ENCODE measurements around the gene KIF5A.
"Not testable (repeated sequence)": the region's sequence is repeated elsewhere in the genome, so short reads cannot be mapped to it uniquely, and the experiment has no call there.

The KIF5A gene

DNA sequence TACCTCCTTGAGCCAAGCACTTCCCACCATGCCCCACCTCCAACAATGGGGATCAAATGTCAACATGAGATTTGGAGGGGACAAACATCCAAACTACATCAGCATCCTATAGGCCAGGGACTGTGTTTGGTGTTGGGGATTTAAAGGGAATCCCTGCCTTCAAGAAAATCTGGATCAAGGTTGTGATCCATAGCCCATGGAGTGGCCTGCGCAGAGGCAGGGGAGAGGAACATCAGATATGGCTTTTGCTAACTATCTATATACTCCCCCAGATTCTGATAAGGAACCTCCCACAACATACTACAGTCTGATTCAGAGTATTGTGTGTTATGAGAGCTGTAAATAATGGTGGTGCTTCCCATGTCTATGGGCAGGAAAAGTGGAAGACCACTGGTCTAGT is 5.1 kb downstream of the KIF5A start:
- no peak for DNase-seq (ENCODE audit: low read depth in 3 of 3)

DNA sequence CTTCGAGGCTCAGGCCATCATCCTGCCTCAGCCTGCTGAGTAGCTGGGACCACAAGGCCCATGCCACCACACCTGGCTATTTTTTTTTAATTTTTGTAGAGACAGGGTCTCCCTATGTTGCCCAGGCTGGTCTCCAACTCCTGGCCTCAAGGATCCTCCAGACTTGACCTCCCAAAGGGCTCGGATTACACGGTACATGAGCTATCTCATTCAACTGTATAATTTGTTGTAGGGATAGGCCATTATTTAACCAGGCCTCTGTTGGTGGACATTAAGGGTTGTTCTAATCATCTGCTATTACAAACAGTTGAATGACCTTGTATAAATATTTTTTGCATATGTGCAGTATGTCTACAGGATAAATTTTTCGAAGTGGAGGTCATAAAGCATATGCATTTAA is 9.0 kb downstream of the KIF5A start:
- DNase-seq (ENCODE audit: low read depth in 3 of 3), result no peak

DNA sequence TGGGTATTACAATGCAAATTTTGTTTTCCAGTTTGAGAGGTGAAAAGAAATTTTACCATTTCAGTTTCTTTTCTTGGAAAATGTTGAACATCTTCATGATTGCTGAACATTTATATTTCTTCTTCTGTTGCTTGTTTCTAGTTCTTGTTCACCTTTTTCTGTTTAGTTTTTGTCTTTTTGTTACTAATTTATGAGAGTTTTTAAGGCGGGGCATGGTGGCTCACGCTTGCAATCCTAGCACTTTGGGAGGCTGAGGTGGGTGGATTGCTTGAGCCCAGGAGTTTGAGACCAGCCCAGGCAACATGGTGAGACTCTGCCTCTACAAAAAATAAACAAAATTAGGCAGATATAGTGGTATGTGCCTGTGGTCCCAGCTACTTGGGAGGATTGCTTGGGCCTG is 10.7 kb downstream of the KIF5A start:
- no peak for DNase-seq (ENCODE audit: low read depth in 3 of 3)

DNA sequence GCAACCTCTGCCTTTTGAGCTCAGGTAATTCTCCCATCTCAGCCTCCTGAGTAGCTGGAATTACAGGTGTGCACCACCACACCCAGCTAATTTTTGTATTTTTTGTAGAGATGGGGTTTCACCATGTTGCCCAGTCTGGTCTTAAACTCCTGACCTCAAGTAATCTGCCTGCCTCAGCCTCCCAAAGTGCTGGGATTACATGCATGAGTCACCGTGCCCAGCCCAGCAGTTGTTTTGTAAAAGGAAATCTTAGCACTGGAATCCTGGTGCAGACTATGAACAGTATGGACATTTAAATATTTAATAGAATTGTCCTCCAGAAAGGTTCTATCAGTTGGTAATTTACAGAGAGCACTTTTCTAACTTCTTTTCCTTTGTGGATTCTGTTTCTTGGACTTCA is 11.3 kb downstream of the KIF5A start:
- not testable (repeated sequence) for DNase-seq (ENCODE audit: low read depth in 3 of 3)

DNA sequence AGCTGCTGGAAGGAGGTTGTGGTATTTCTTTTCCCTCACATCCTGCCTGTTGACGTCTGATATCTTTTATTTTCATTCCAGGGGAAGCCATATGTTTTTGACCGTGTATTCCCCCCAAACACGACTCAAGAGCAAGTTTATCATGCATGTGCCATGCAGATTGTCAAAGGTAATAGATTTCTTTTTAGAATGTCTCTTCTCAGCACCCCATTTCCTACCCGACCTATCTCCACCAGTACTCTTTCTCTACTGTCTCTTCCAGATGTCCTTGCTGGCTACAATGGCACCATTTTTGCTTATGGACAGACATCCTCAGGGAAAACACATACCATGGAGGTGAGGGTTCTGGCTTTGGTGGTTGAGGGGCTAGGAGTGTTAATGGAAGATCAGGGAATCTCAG is 13.5 kb downstream of the KIF5A start:
- DNase-seq (ENCODE audit: low read depth in 3 of 3), result no peak

DNA sequence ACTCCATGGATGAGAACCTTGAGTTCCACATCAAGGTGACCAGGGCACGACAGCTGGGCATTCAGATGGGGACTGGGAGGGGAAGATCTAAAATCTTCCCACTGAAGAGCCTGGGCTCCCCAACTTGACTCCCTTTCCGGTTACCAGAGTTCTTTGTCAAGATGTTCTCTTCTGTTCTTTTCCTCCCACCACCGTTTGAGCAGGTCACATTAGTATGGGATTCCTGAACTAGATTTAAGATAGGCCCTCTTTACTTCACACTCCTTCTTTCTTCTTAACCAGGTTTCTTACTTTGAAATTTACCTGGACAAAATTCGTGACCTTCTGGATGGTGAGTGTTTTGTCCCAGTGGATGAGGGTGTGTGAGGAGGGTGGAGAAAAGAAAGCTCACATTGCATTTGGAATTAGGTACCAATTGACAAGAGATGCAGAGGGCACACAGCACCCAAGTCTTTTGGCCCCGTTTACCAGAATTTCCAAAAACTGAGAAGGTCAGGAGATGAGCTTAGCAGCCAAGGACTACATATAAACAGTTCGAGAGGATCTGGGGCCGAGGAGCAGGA is 14.4 kb downstream of the KIF5A start:
- no peak for DNase-seq (ENCODE audit: low read depth in 3 of 3)

DNA sequence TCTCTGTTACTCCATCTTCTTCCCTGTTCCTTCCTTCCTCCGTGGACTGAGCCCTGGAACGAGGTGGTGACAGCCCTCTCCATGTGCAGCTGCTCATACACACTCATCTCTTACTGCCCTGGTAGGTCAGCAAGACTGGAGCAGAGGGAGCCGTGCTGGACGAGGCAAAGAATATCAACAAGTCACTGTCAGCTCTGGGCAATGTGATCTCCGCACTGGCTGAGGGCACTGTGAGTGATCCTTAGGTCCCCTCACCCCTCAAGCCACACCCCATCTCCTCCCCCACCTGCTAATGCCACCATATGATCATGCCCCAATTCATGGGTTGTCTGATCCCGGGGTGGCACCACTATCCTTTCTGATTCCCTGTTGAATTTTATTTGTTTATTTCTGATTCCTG is 19.0 kb downstream of the KIF5A start:
- DNase-seq (ENCODE audit: low read depth in 3 of 3), result no peak

DNA sequence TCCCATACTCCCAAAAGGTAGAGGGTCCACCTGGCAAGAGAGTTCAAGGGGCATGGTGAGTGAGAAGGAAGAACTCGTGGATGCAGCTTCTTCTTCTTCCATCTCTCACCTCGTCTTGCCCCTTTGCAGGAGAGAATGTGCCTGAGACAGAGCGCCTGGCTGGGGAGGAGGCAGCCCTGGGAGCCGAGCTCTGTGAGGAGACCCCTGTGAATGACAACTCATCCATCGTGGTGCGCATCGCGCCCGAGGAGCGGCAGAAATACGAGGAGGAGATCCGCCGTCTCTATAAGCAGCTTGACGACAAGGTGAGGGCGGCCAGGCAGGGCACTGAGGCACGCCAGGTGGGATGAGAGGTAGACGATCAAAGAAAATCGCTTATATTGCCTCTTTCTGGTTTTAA is 20.0 kb downstream of the KIF5A start:
- DNase-seq (ENCODE audit: low read depth in 3 of 3), result no peak

DNA sequence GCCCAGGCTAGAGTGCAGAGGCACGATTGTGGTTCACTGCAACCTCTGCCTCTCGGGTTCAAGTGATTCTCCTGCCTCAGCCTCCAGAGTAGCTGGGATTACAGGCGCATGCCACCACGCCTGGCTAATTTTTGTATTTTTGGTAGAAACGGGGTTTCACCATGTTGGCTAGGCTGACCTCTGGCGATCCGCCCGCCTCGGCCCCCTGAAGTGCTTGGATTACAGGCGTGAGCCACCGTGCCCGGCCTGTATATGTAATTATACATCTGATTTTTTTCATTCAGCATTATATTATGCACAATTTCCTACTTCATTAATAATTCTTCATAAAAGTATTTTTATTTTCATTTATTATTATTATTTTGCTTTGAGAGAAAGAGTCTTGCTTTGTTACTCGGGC is 20.6 kb downstream of the KIF5A start:
- not testable (repeated sequence) for DNase-seq (ENCODE audit: low read depth in 3 of 3)

DNA sequence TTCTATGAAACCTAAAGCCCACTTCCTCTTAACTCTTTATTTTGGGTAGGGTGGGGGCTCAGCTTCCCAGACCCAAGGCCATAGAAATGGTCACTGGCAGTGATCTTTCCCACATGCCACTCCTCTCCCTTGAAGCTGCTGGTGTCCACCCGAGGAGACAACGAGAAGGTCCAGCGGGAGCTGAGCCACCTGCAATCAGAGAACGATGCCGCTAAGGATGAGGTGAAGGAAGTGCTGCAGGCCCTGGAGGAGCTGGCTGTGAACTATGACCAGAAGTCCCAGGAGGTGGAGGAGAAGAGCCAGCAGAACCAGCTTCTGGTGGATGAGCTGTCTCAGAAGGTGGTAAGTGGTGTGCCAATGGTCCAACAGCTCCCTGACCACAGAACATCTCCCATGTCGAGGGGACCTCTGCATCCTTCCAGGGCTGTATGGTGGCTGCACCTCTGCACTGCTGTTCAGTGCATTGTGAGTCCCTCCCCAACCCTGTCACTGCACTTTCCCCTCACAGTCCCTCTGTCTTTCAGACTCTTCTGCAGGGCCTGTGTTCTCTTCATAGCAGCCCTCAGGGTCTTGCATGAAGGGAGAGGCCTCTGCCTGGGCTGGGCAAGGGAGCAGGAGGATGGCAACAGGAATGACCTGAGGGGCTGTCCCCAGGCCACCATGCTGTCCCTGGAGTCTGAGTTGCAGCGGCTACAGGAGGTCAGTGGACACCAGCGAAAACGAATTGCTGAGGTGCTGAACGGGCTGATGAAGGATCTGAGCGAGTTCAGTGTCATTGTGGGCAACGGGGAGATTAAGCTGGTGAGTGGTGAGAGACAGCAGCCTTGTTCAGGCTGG is 22.3 kb downstream of the KIF5A start:
- no peak for DNase-seq (ENCODE audit: low read depth in 3 of 3)

DNA sequence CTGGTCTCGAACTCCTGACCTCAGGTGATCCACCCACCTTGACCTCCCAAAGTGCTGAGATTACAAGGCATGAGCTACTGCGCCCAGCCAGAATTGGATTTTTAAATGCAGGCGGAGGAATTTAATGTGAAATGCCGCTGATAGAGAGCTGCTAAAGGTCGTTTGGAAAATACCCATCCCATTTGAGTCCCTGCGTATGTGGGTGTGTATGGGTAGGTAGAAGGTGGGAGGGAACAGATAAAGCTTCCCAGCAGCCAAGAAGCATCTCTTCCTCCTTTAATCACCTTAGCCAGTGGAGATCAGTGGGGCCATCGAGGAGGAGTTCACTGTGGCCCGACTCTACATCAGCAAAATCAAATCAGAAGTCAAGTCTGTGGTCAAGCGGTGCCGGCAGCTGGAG is 25.0 kb downstream of the KIF5A start:
- DNase-seq (ENCODE audit: low read depth in 3 of 3), result no peak

DNA sequence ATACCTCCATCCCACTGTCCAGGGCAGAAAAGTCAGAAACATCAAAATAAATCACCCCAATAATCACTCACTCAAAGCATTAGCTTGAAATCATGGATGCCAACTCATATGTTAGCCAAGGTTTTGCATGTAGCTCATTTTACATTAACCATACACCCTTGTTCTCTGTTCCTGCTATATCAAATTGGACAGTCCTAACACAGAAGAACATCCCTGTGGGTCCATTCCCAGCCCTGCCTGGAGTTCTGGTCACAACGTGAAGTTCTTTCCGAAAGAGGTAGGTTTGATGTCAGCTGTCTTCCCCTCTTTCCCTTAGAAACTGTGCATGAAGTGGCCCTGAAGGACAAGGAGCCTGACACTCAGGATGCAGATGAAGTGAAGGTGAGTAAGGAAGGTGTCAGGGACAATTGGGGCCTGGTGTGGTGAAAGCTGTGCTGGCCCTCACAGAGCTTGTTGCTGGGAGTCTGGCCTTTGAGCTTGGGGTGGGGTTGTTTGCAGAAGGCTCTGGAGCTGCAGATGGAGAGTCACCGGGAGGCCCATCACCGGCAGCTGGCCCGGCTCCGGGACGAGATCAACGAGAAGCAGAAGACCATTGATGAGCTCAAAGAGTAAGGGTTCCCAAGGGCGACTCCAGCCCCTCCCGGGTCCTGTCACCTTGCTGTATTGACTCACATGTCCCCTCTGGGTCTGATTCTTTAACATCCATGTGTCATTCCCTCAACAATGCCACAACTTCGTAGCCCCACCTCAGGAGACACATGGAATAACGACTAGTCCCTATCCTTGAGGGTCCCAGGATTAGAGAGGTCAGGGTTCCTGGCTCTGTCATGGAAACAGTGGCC is 26.1 kb downstream of the KIF5A start:
- DNase-seq (ENCODE audit: low read depth in 3 of 3), result no peak

DNA sequence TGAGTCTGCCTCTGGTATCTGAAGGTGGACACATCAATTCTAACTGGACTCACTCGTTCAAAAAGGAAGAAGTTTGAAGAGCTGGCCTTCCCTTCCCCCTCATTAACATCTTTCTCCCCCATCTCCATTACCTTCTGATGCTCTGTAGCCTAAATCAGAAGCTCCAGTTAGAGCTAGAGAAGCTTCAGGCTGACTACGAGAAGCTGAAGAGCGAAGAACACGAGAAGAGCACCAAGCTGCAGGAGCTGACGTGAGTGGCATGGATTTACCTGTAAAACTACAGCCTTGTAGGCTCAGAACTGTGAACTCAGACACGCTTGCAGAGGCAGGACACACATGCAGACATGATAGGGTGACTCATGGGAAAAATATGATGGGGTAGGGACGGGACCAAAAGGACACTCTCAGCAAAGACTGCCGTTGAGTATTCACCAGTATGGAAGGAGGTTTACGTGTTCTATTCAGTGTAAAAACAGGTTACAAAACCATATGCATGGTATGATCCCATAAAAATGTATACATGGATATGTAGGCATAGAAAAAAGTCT is 26.8 kb downstream of the KIF5A start:
- no peak for DNase-seq (ENCODE audit: low read depth in 3 of 3)

DNA sequence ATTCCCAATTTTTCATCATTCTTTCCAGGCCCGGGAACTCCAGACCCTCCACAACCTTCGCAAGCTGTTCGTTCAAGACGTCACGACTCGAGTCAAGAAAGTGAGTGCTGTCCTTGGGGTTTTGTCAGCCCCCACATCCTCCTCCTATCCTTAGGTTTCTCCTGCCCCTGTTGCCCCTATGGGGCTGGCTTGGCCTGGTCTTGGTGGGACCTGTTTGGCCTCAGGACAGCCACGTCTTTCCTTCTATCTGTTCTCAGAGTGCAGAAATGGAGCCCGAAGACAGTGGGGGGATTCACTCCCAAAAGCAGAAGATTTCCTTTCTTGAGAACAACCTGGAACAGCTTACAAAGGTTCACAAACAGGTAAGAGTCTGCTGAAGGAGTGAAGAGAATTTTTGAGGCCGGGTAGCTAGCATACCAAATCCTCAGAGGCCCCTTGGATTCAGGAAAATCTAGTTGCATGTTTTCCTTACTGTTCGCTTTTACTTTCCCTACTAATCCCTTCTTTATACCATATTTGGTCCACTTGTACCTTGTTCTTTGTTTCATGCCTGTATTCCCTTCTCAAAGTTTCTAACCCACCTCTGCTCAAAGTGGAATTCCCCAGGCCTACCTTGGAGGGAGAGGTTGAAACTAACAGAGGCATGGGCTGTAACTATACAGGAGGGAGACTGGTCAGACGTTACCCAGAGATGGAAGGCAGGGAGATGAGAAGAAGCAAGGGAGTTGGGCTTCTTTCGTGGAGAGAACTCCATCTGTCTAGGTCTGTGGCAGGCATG is 28.3 kb downstream of the KIF5A start:
- no peak for DNase-seq (ENCODE audit: low read depth in 3 of 3)

DNA sequence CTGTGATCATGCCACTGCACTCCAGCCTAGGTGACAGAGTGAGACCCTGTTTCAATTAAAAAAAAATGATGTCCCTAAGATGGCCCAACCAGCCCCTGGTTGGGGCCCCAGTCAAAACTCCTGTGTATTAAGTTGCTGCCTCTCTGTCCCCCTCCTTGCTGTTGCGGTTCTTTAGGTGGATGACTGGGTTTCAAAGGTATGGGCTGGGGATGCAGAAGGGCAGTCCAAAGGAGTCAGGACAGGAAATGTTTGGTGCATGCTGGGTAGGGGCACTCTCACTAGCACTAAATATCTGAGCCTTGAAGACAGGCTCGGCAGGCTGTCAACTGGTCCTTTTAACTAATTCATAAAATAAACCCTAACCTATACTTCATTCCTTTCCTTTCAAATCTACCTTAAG is 29.2 kb downstream of the KIF5A start:
- no peak for DNase-seq (ENCODE audit: low read depth in 3 of 3)

DNA sequence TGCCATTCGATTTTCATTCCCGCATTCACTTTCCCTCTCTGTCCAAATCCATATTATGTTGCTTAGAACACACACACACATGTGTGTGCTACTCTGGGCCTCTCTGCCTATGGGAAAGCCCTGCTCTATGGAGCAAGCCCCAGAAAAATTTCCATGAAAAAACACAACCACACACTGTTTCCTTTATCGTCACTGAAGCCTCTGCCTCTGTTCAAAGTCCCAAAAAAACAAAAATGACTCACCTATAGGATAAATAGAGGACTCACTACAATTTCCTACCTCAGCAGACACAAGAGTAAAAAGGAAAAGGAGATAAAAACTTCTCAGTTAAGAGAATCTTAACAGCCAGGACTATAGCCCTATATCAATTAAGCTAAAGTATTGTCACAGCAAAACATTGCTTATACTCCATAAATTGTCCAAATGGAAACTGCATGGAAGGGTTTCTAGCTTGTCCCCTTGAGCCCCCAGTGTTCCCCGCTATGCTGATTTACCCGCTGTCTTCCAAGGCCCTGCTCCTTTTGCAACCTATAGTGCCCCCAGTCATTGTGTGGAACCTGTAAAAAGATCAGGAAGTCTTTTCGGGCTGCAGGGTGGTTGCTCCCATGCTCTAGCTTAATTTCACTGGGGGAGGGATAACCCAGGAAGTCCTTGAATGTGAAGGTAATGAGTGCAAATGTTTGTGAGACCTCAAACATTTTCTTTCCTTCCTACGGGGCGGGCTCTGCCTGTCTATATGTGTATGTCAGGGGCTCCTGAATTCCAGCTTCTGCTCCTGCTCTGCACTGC is 30.0 kb downstream of the KIF5A start:
- DNase-seq (ENCODE audit: low read depth in 3 of 3), result no peak

DNA sequence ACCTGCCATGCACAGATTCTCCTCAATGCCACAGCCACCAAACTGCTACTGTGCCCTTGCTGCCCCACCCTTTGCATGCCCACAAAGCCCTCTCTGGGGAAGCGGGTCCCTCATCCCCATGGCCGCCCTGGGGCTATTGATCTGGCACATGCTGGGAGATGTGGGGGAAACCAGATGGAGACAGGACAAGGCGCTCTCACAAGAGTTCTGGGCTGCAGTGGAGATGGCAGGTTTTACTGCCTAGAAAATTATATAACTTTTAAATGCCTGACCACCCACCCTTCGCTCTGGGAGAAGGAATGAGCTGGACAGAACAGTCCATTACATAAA is 30.6 kb downstream of the KIF5A start:
- no peak for DNase-seq (ENCODE audit: low read depth in 3 of 3)

DNA sequence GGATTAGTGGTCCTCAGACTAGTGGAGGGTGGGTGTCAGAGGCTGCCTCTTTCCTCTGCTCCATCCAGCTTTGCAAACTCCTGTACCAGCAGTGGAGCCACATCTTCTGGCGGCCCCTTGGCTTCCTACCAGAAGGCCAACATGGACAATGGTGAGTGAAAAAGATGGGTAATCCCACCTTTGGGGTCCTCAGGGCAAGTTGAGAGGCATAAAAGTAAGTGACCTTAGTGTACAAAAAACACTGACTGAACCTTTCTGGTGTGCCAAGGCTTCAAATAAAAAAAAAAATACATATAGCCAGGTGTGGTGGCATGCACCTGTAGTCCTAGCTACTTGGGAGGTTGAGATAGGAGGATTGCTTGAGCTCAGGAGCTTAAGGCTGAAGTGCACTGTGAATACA is 32.0 kb downstream of the KIF5A start:
- no peak for DNase-seq (ENCODE audit: low read depth in 3 of 3)

DNA sequence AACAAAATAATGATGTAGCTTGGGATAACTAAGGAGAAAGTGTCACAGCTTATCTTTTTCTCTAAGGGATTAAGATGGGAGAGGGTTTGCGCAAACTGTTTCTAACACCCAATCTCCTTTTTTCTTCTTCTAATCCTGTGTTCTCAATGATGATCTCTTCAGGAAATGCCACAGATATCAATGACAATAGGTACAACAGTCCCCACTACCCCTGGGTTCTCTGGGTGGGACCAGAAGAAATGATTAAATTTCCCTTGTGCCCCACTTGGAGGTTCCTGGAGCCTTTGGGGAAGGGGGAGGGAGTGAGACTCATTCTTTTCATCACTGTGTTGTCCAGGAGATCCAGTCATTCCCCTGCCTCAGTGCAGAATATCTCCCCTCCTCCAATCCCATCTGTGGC is 32.6 kb downstream of the KIF5A start:
- no peak for DNase-seq (ENCODE audit: low read depth in 3 of 3)

DNA sequence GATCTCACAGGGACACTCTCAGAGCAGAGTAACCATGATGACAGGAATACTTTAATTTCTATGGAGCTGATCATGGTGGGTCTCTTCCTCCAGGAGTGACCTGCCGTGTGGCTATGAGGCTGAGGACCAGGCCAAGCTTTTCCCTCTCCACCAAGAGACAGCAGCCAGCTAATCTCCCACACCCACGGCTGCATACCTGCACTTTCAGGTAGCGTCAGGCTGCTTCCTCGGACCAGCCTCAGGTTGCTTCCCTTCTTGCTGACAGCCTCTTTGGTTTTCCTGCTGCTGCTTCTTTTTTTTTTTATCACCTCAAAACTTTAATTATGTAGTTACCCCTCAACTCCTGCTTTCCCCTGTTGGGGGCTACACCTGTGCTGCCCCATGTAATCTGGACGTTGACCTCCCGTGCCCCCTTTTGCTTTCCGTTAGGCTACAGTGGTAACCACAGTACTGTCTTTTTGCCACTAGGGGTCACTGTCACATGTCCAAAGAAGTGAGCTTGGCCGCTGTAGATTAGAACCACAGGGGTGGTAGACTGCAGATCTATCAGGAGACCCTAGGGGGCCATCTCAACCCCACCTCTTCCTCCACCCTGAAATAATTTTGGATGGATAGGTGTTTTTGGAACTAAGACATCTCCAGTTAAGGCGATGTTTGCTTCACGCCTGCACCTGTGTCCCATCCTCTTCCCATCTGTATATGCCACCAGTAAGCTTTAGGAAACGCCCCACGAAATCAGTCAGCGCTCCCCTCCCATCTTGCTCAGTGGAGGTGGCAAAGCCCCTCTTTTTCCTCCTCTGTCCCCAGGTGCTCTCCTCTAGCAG is 33.4 kb downstream of the KIF5A start:
- peak; percentile 50 to 66 (median 57) for DNase-seq (ENCODE audit: low read depth in 3 of 3)
